HEK293 (cell line): ENCODE measurements around the gene NPC1.

Experiments used
- BCL11A ChIP-seq: fragments of 450-650 bp; formaldehyde crosslinking; IDR thresholded peaks from 2 replicates; pipeline ENCODE4 v1.5.1; 2016; ENCODE audit warnings: low read depth, missing biosample characterization, missing genetic modification characterization
- EGR2 ChIP-seq: fragments of 450-650 bp; formaldehyde crosslinking; IDR thresholded peaks from 2 replicates; pipeline ENCODE4 v1.5.1; 2016; ENCODE audit warnings: low read depth, missing biosample characterization, missing genetic modification characterization
- GLI2 ChIP-seq: fragments of 450-650 bp; formaldehyde crosslinking; IDR thresholded peaks from 2 replicates; pipeline ENCODE4; 2017; ENCODE audit warnings: missing biosample characterization, missing genetic modification characterization, low read depth, borderline replicate concordance
- MEIS1 ChIP-seq: sonication (generic); formaldehyde crosslinking; IDR thresholded peaks from 2 replicates; pipeline ENCODE4 v1.8.1; 2022; ENCODE audit warnings: missing genetic modification reagents, mild to moderate bottlenecking, borderline replicate concordance
- OSR2 ChIP-seq: fragments of 450-650 bp; formaldehyde crosslinking; IDR thresholded peaks from 2 replicates; pipeline ENCODE4 v1.5.1; 2016; ENCODE audit warnings: missing biosample characterization, missing genetic modification characterization
- PRDM2 ChIP-seq: fragments of 450-650 bp; formaldehyde crosslinking; IDR thresholded peaks from 2 replicates; pipeline ENCODE4 v1.5.1; 2016; ENCODE audit warnings: missing biosample characterization, missing genetic modification characterization, borderline replicate concordance
- YY1 ChIP-seq: fragments of 450-650 bp; formaldehyde crosslinking; IDR thresholded peaks from 2 replicates; pipeline ENCODE4 v1.5.1; 2018; ENCODE audit warnings: missing biosample characterization, missing genetic modification characterization
- ZBTB10 ChIP-seq: fragments of 450-650 bp; formaldehyde crosslinking; IDR thresholded peaks from 2 replicates; pipeline ENCODE4 v1.5.1; 2016; ENCODE audit warnings: missing biosample characterization, missing genetic modification characterization
- ZBTB48 ChIP-seq: fragments of 450-650 bp; formaldehyde crosslinking; IDR thresholded peaks from 2 replicates; pipeline ENCODE4 v1.5.1; 2016; ENCODE audit warnings: missing biosample characterization, missing genetic modification characterization
- ZNF155 ChIP-seq: fragments of 450-650 bp; formaldehyde crosslinking; IDR thresholded peaks from 2 replicates; pipeline ENCODE4 v1.5.1; 2016; ENCODE audit warnings: missing biosample characterization, missing genetic modification characterization
- ZNF16 ChIP-seq: fragments of 450-650 bp; formaldehyde crosslinking; IDR thresholded peaks from 2 replicates; pipeline ENCODE4 v1.5.1; 2016; ENCODE audit warnings: low read depth, missing biosample characterization, missing genetic modification characterization
- ZNF18 ChIP-seq: fragments of 450-650 bp; formaldehyde crosslinking; IDR thresholded peaks from 2 replicates; pipeline ENCODE4 v1.5.1; 2016; ENCODE audit warnings: missing biosample characterization, missing genetic modification characterization
- ZNF202 ChIP-seq: fragments of 450-650 bp; formaldehyde crosslinking; IDR thresholded peaks from 2 replicates; pipeline ENCODE4 v1.5.1; 2016; ENCODE audit warnings: missing biosample characterization, missing genetic modification characterization, borderline replicate concordance
- ZNF23 ChIP-seq: fragments of 450-650 bp; formaldehyde crosslinking; IDR thresholded peaks from 2 replicates; pipeline ENCODE4 v1.5.1; 2016; ENCODE audit warnings: missing biosample characterization, missing genetic modification characterization, borderline replicate concordance
- ZNF266 ChIP-seq: fragments of 450-650 bp; formaldehyde crosslinking; IDR thresholded peaks from 2 replicates; pipeline ENCODE4 v1.5.1; 2016; ENCODE audit warnings: missing biosample characterization, missing genetic modification characterization, low read depth
- ZNF350 ChIP-seq: fragments of 450-650 bp; formaldehyde crosslinking; IDR thresholded peaks from 2 replicates; pipeline ENCODE4 v1.5.0; 2017; ENCODE audit warnings: missing biosample characterization, mild to moderate bottlenecking, missing genetic modification characterization
- ZNF449 ChIP-seq: fragments of 450-650 bp; formaldehyde crosslinking; IDR thresholded peaks from 2 replicates; pipeline ENCODE4 v1.5.1; 2017; ENCODE audit warnings: missing biosample characterization, mild to moderate bottlenecking, missing genetic modification characterization, moderate library complexity
- ZNF473 ChIP-seq: fragments of 450-650 bp; formaldehyde crosslinking; IDR thresholded peaks from 2 replicates; pipeline ENCODE4 v1.5.1; 2017; ENCODE audit warnings: missing biosample characterization, missing genetic modification characterization
- ZNF514 ChIP-seq: fragments of 450-650 bp; formaldehyde crosslinking; IDR thresholded peaks from 2 replicates; pipeline ENCODE4 v1.5.1; 2016; ENCODE audit warnings: missing biosample characterization, missing genetic modification characterization
- ZNF529 ChIP-seq: fragments of 450-650 bp; formaldehyde crosslinking; IDR thresholded peaks from 2 replicates; pipeline ENCODE4 v1.5.1; 2017; ENCODE audit warnings: missing genetic modification characterization, missing biosample characterization; ENCODE audit not compliant: insufficient replicate concordance
- ZNF530 ChIP-seq: fragments of 450-650 bp; formaldehyde crosslinking; IDR thresholded peaks from 2 replicates; pipeline ENCODE4 v1.5.1; 2016; ENCODE audit warnings: low read depth, missing biosample characterization, missing genetic modification characterization
- ZNF692 ChIP-seq: fragments of 450-650 bp; formaldehyde crosslinking; IDR thresholded peaks from 2 replicates; pipeline ENCODE4 v1.5.1; 2016; ENCODE audit warnings: missing biosample characterization, missing genetic modification characterization
- ZNF704 ChIP-seq: fragments of 450-650 bp; formaldehyde crosslinking; IDR thresholded peaks from 2 replicates; pipeline ENCODE4 v1.5.1; 2016; ENCODE audit warnings: missing biosample characterization, missing genetic modification characterization
- ZSCAN16 ChIP-seq: fragments of 450-650 bp; formaldehyde crosslinking; IDR thresholded peaks from 2 replicates; pipeline ENCODE4 v1.5.1; 2016; ENCODE audit warnings: missing biosample characterization, missing genetic modification characterization

The NPC1 gene

GRCh38 chr18:23586249-23587196 lies at the start of gene NPC1 (continued):
- no peak for TF ChIP-seq ZNF155 (tag by site-specific recombination)
- TF ChIP-seq ZNF23 (tag by site-specific recombination), result no peak
- TF ChIP-seq ZBTB48 (tag by site-specific recombination), result no peak
- no peak for TF ChIP-seq BCL11A (tag by site-specific recombination)
- no peak for TF ChIP-seq ZNF529 (tag by site-specific recombination)
- TF ChIP-seq ZSCAN16, result no peak
- no peak for TF ChIP-seq MEIS1 (CRISPR knock-in tag)
- no peak for TF ChIP-seq GLI2 (tag by site-specific recombination)
- no peak for TF ChIP-seq PRDM2 (tag by site-specific recombination)
- TF ChIP-seq OSR2 (tag by site-specific recombination), result no peak; the same call in 1 of the 2 replicates
- no peak for TF ChIP-seq ZNF514 (tag by site-specific recombination)
- TF ChIP-seq ZNF266 (tag by site-specific recombination), result no peak
- no peak for TF ChIP-seq ZNF530 (tag by site-specific recombination)
- no peak for TF ChIP-seq ZNF350 (tag by site-specific recombination)
- TF ChIP-seq EGR2 (tag by site-specific recombination), result 0 out of 2 replicates have a peak, but pooled peaks have one; percentile 5
- no peak for TF ChIP-seq YY1
- no peak for TF ChIP-seq ZNF202 (tag by site-specific recombination)
- TF ChIP-seq ZNF16 (tag by site-specific recombination), result no peak
- peak; percentile 9 for TF ChIP-seq ZNF692 (tag by site-specific recombination)
- peak; percentile 99 for TF ChIP-seq ZNF449 (tag by site-specific recombination)
- no peak for TF ChIP-seq ZNF473 (tag by site-specific recombination)
- TF ChIP-seq ZNF704 (tag by site-specific recombination), result no peak
- no peak for TF ChIP-seq ZNF18
- TF ChIP-seq ZBTB10 (tag by site-specific recombination), result peak; percentile 83
